K562 (cell line): Measurements from ENCODE around the gene ZFP36. TPM values are rescaled to one million over a fixed set of nuclear protein-coding genes. Genes with fewer than 3 reads are reported as not detected.

Experiments used
- ATAC-seq: fragments of 200-7000 bp; cut with Tn5 transposase; 3 replicates; pipeline ENCODE4 v1.9.1; 2020; ENCODE audit warnings: moderate library complexity
- BruUV-seq: library from RNA; stranded (reverse); fragments of 400-500 nt; replicated peaks from 2 replicates; lab custom pipeline; 2021; lab: Mats Ljungman, UMichigan
- CTCF ChIA-PET: fragments of 300-600 bp; formaldehyde crosslinking; extraction: SDS; loops from one replicate; lab custom pipeline; 2021; ENCODE audit warnings: low intra/inter-chr PET ratio; lab: Yijun Ruan, JAX
- POLR2A ChIA-PET: fragments of 300-600, 350-650 bp; sonication (Branson Sonifier 250); formaldehyde crosslinking; extraction: SDS; loops from one replicate; lab custom pipeline; 2021; ENCODE audit warnings: antibody characterized with exemption, inconsistent platforms; lab: Yijun Ruan, JAX
- DNase-seq, 4 experiments: peaks; one replicate each; pipeline versions ENCODE4 v3.0.0 to v3.0.0-alpha.2; 2011 to 2018; ENCODE audit warnings: low spot score in 3 of 4, mixed read lengths in 3 of 4; ENCODE audit errors: extremely low read depth in 1 of 4
- FAIRE-seq: peaks from 2 replicates; lab custom pipeline; 2011; peaks lifted over from hg19 to GRCh38; lab: Jason Lieb, UNC
- H2AFZ ChIP-seq: 2 replicates; pipeline ENCODE4 v1.6.0; 2011; ENCODE audit warnings: low read depth, low read length, control low read depth, inconsistent platforms
- H3K27ac ChIP-seq: fragments of 200-600 bp; 3 replicates; pipeline ENCODE4 v1.8.0; 2011; ENCODE audit warnings: low read depth, mild to moderate bottlenecking, control low read depth, inconsistent platforms, low read length, moderate library complexity, mixed read lengths; ENCODE audit errors: extremely low read depth
- H3K27me3 ChIP-seq, 2 experiments: fragments of 300-600 bp in 1 of 2; 2 replicates in 1 of 2; 3 replicates in 1 of 2; pipeline versions ENCODE4 v1.6.0 to v1.8.0; 2011; ENCODE audit warnings: inconsistent platforms in 2 of 2, low read length in 2 of 2, mild to moderate bottlenecking in 1 of 2, mixed read lengths in 1 of 2, moderate library complexity in 1 of 2; ENCODE audit not compliant: control insufficient read depth in 2 of 2, insufficient read depth in 2 of 2
- H3K36me3 ChIP-seq: fragments of 300-600 bp; 3 replicates; pipeline ENCODE4 v1.8.0; 2011; ENCODE audit warnings: mild to moderate bottlenecking, low read length, inconsistent platforms; ENCODE audit not compliant: control insufficient read depth, insufficient read depth
- H3K4me1 ChIP-seq, 2 experiments: fragments of 200-600 bp in 1 of 2; replicated peaks in 1 of 2; 2 replicates in 1 of 2; 3 replicates in 1 of 2; pipeline versions ENCODE4 v1.5.1 to v1.8.0; 2011; ENCODE audit warnings: inconsistent platforms in 2 of 2, low read length in 2 of 2, mild to moderate bottlenecking in 1 of 2, mixed read lengths in 1 of 2, moderate library complexity in 1 of 2; ENCODE audit not compliant: control insufficient read depth in 2 of 2, insufficient read depth in 2 of 2
- H3K4me2 ChIP-seq: 2 replicates; pipeline ENCODE4 v1.6.1; 2011; ENCODE audit warnings: low read length, control low read depth, inconsistent platforms, mixed read lengths; ENCODE audit not compliant: insufficient read depth
- H3K4me3 ChIP-seq: fragments of 200-600 bp; sonication (generic), shearing (Covaris generic); 2 replicates; pipeline ENCODE4 v1.5.1; 2016; ENCODE audit warnings: control low read depth, inconsistent platforms
- H3K79me2 ChIP-seq: fragments of 200-600 bp; 3 replicates; pipeline ENCODE4 v1.8.0; 2011; ENCODE audit warnings: low read length, inconsistent platforms; ENCODE audit not compliant: control insufficient read depth, insufficient read depth
- H3K9ac ChIP-seq, 2 experiments: 2 replicates each; pipeline versions ENCODE4 v1.6.0 to v1.6.1; 2011; ENCODE audit warnings: low read depth in 2 of 2, low read length in 2 of 2, control low read depth in 1 of 2, inconsistent platforms in 1 of 2, mild to moderate bottlenecking in 1 of 2, mixed read lengths in 1 of 2; ENCODE audit not compliant: insufficient read depth in 1 of 2
- H3K9me1 ChIP-seq: one replicate; pipeline ENCODE4 v1.6.0; 2011; ENCODE audit warnings: inconsistent platforms, mild to moderate bottlenecking, low read length, moderate library complexity; ENCODE audit not compliant: control insufficient read depth, insufficient read depth
- H3K9me3 ChIP-seq: replicated peaks from 2 replicates; pipeline ENCODE4 v1.5.1; 2011; ENCODE audit warnings: low read depth, low read length, inconsistent platforms; ENCODE audit not compliant: control insufficient read depth, insufficient read depth
- H4K20me1 ChIP-seq: replicated peaks from 2 replicates; pipeline ENCODE4 v1.6.1; 2011; ENCODE audit warnings: low read length, inconsistent platforms, mixed read lengths; ENCODE audit not compliant: control insufficient read depth, insufficient read depth
- CREBBP ChIP-seq: IDR thresholded peaks from one replicate; pipeline ENCODE4 v1.6.1; 2012; ENCODE audit warnings: low read depth, mild to moderate bottlenecking, control low read depth, inconsistent platforms, low read length
- GATA2 ChIP-seq: sonication (generic); formaldehyde crosslinking; IDR thresholded peaks from 2 replicates; pipeline ENCODE4 v1.4.0; 2020; ENCODE audit warnings: mild to moderate bottlenecking, missing genetic modification reagents
- MAFF ChIP-seq: IDR thresholded peaks from 2 replicates; pipeline ENCODE4 v1.6.1; 2012; ENCODE audit warnings: low read length, improper control_type of control experiment
- RBFOX2 ChIP-seq: fragments of 200-400 bp; formaldehyde crosslinking; IDR thresholded peaks from 2 replicates; pipeline ENCODE4 v1.6.1; 2017; ENCODE audit warnings: low read depth, mild to moderate bottlenecking, low read length, moderate library complexity
- SOX6 ChIP-seq: fragments of 450-650 bp; IDR thresholded peaks from 2 replicates; pipeline ENCODE4 v1.6.1; 2014; ENCODE audit warnings: mild to moderate bottlenecking
- ZNF764 ChIP-seq: fragments of 250-450 bp; sonication (Bioruptor Pico); IDR thresholded peaks from 2 replicates; pipeline ENCODE4 v1.4.0; 2020; ENCODE audit warnings: low read depth, mild to moderate bottlenecking, moderate library complexity
- whole genome bisulfite sequencing: fragments of 100-300 bp; shearing (Covaris generic); methylation state at CpG from one replicate; pipeline ENCODE4 v1.1.6; 2016; ENCODE audit warnings: low coverage, mixed read lengths; ENCODE audit not compliant: insufficient coverage; ENCODE audit errors: missing lambda C conversion rate; 5-methylcytosine and 5-hydroxymethylcytosine counted together
- in situ Hi-C: fragments of 300-500 bp; cut with MboI; formaldehyde crosslinking; loops from 4 replicates; pipeline ENCODE4 v1.15.0; 2018; ENCODE audit warnings: inconsistent platforms, mixed read lengths
- intact Hi-C: fragments of 100-400 bp; cut with micrococcal nuclease; formaldehyde crosslinking; loops from 2 replicates; pipeline ENCODE4 v1.14.2; 2022
- polyA plus RNA-seq, 8 experiments: library from polyadenylated mRNA; depleted of rRNA in 4 of 8; stranded (reverse) in 5 of 8; unstranded in 3 of 8; fragments of >200 nt; fragmentation: Nextera tagmentation in 2 of 8; fragmentation: Illumina TruSeq in 1 of 8; extraction: Ambion mirVana in 2 of 8; extraction: Trizol in 1 of 8; gene quantifications; 2 replicates each; pipeline versions ENCODE4 v1.2.1 to v1.2.3, GENCODE V29; 2011 to 2014; ENCODE audit warnings: inconsistent platforms in 1 of 8, missing spikeins in 1 of 8
- total RNA-seq, 7 experiments: library from RNA; depleted of rRNA in 6 of 7; stranded (reverse); fragments of >200 nt in 6 of 7; fragmentation: Illumina TruSeq in 2 of 7; extraction: Trizol in 2 of 7; gene quantifications; 2 replicates each; pipeline versions ENCODE4 v1.2.1 to v1.2.3, GENCODE V29; 2011 to 2021; ENCODE audit warnings: low replicate concordance in 1 of 7
- TF ChIP-seq, protein P1 (sequence below): fragments of 250-450 bp; sonication (Bioruptor Pico); IDR thresholded peaks from 2 replicates; pipeline ENCODE4 v1.4.0; 2020

Gene ZFP36
- total and polyA plus RNA-seq, 9 of the 15 experiments (the other 6 are each of a cell fraction or from before 2014, with no cell fraction given), result 1.0 to 20.1 (median 3.5) TPM

DNA sequence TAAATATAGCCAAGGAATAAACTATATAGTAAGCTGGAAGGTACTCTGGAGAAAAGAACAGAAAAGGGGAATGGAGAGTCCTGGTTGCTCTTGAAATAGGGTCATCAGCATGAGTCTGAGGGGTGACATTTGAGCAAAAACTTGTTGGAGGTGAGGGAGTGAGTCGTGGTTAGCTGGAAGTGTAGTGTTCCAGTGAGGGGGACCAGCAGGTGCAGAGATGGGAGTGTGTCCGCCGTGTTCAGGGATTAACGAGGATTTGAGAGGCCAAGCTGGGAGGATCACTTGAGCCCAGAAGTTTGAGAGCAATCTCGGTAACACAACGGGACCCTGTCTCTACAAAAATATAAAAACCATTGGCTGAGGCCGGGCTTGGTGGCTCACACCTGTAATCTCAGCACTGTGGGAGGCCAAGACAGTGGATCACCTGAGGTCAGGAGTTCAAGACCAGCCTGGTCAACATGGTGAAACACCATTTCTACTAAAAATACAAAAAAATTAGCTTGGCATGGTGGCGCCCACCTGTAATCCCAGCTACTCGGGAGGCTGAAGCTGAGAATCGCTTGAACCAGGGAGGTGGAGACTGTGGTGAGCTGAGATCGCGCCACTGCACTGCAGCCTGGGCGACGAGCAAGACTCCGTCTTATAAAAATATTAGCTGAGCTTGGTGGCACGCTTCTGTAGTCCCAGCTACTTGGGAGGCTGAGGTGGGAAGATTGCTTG lies 39.9 kb downstream of the ZFP36 start:
- FAIRE-seq, result no peak
- no peak for DNase-seq
- 75% methylated on average over 15 of the region's 16 CpGs for WGBS
- Histone ChIP-seq H3K4me2 (peak overlapping the region; percentile 90), H4K20me1 (peaks cover 4% of the 10 kb centered on the region; the same call in 1 of the 2 replicates), H2AFZ (no peak overlapping the region), H3K79me2 (peaks cover 71% of the 10 kb centered on the region), H3K27ac (peak overlapping the region; percentile 72), H3K4me1 (peaks cover 2 to 22% of the 10 kb centered on the region in 2 experiments; a peak in 3 of 5 replicates), H3K9me1 (no peaks in the 10 kb centered on the region), H3K9ac (peak overlapping the region; percentile 89 to 99), H3K27me3 (no peaks in the 10 kb centered on the region), H3K4me3 (peak overlapping the region; percentile 71), H3K36me3 (peaks cover 32% of the 10 kb centered on the region; the same call in 2 of the 3 replicates), H3K9me3 (no peaks in the 10 kb centered on the region)
- BruUV-seq, result no TSS peak
- POLR2A ChIA-PET, result interaction anchor here (0.6 to 1.5 kb wide), 4 partner anchors 11 to 55 kb away, joined by 3 to 8 read pairs (median 3); partner anchors contain the start of genes MED29, PAF1, RPS16 and TIMM50
- no peak for ATAC-seq
- intact Hi-C loops, result loop anchor here (5.0 kb wide), 1 partner anchor 36 kb away; the partner anchor contains the start of gene TIMM50
- CTCF ChIA-PET, result no interaction called here
- in situ Hi-C loops, result no loop called here
- TF ChIP-seq MAFF (no peak), RBFOX2 (0 out of 2 replicates have a peak, but pooled peaks have one; percentile 35)

DNA sequence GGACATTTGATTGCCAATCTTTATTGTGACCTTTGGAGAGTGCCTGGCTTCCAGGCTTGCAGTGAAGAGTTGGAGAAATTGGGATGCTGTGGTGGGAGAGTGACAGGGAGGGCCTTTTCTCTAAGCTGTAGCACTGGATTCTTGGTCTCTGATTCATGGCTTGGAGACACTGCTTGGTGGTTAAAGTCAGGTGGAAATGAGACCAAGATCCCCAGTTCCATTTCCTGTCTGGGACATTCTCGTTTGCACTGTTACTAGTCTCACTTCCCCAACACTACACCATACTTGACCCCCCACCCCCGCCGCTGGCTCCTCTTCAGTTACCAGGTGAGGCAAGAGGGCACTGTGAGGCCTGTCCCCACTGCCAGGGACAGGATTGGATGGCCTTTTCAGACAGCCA lies 41.6 kb downstream of the ZFP36 start:
- H3K27ac ChIP-seq, result no peak overlapping the region
- no peaks in the 10 kb centered on the region for H3K9me3 ChIP-seq
- DNase-seq, result no peak
- peak overlapping the region in 1 of 2 experiments; percentile 48; a peak in 1 of 4 replicates for H3K9ac ChIP-seq
- H3K79me2 ChIP-seq, result peaks cover 81% of the 10 kb centered on the region
- TF ChIP-seq GATA2 (CRISPR knock-in tag) (no peak), CREBBP (no peak), SOX6 (no peak), ZNF764 (CRISPR knock-in tag) (no peak)
- TF ChIP-seq, protein P1, sequence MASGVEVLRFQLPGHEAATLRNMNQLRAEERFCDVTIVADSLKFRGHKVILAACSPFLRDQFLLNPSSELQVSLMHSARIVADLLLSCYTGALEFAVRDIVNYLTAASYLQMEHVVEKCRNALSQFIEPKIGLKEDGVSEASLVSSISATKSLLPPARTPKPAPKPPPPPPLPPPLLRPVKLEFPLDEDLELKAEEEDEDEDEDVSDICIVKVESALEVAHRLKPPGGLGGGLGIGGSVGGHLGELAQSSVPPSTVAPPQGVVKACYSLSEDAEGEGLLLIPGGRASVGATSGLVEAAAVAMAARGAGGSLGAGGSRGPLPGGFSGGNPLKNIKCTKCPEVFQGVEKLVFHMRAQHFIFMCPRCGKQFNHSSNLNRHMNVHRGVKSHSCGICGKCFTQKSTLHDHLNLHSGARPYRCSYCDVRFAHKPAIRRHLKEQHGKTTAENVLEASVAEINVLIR (CRISPR knock-in tag), result no peak
- TF ChIP-seq, all 486 proteins: peak for 0
- Histone ChIP-seq H2AFZ (no peak overlapping the region), H3K4me1 (peaks cover 2 to 22% of the 10 kb centered on the region in 2 experiments; a peak in 3 of 5 replicates), H3K4me2 (no peak overlapping the region), H3K36me3 (peaks cover 49% of the 10 kb centered on the region; the same call in 2 of the 3 replicates), H4K20me1 (peaks cover 4% of the 10 kb centered on the region; the same call in 1 of the 2 replicates), H3K27me3 (no peaks in the 10 kb centered on the region), H3K9me1 (no peaks in the 10 kb centered on the region), H3K4me3 (no peak overlapping the region)
- ChIA-PET CTCF (no interaction called here), POLR2A (interaction anchor here (0.9 to 1.3 kb wide), 2 partner anchors 12 to 25 kb away, joined by 3 to 6 read pairs; partner anchors contain the start of gene RPS16)
- BruUV-seq, result no TSS peak
- intact Hi-C loops, result loop anchor here (5.0 kb wide), 1 partner anchor 34 kb away; the partner anchor contains the start of gene TIMM50
- in situ Hi-C loops, result no loop called here
- 33% methylated on average over 1 of the region's 3 CpGs for WGBS
- no peak for FAIRE-seq
- no peak for ATAC-seq
